Stimulated activated naive CD8-positive, alpha-beta T cell treated with anti-CD3 and anti-CD28 coated beads, Interleukin-15, amount 100 ng/mL, for 72 hours (primary cell): ENCODE data around the gene CDAN1.
"Not testable (repeated sequence)": the region's sequence is repeated elsewhere in the genome, so short reads cannot be mapped to it uniquely, and the experiment has no call there.

Experiments used
- ATAC-seq: fragments of 150-1000 bp; cut with Tn5 transposase; 2 replicates; pipeline ENCODE4 v1.10.0; 2021; ENCODE audit warnings: mild to moderate bottlenecking, moderate library complexity
- DNase-seq, 2 donors: peaks; one replicate each; pipeline ENCODE4 v3.0.0; 2021 to 2022
- H3K27ac Mint-ChIP-seq, 2 donors: one replicate each; pipeline ENCODE4 v1.8.0; 2022; ENCODE audit warnings: mild to moderate bottlenecking in 2 of 2, mixed read lengths in 2 of 2, moderate library complexity in 2 of 2
- H3K27me3 Mint-ChIP-seq: one replicate; pipeline ENCODE4 v1.8.0; 2022; ENCODE audit warnings: mixed read lengths
- H3K4me1 Mint-ChIP-seq: one replicate; pipeline ENCODE4 v1.8.0; 2022; ENCODE audit warnings: mild to moderate bottlenecking, mixed read lengths
- H3K4me3 Mint-ChIP-seq, 2 donors: one replicate each; pipeline ENCODE4 v1.8.0; 2022; ENCODE audit warnings: mild to moderate bottlenecking in 2 of 2, mixed read lengths in 2 of 2, moderate library complexity in 1 of 2
- H3K9me3 Mint-ChIP-seq, 2 donors: one replicate each; pipeline ENCODE4 v1.8.0; 2022; ENCODE audit warnings: mixed read lengths in 2 of 2

Gene CDAN1

GRCh38 chr15:42704492-42704926 is 32.4 kb downstream of the CDAN1 start:
- DNase-seq, result peak; percentile 54 to 65
- H3K27me3 Mint-ChIP-seq, result no peaks in the 10 kb centered on the region
- no peak overlapping the region for H3K4me3 Mint-ChIP-seq
- H3K9me3 Mint-ChIP-seq, result no peaks in the 10 kb centered on the region
- no peak overlapping the region for H3K27ac Mint-ChIP-seq
- H3K4me1 Mint-ChIP-seq, result peaks cover 6% of the 10 kb centered on the region
- ATAC-seq, result peak; percentile 99

- no peak for DNase-seq
- no peaks in the 10 kb centered on the region for H3K9me3 Mint-ChIP-seq
- no peaks in the 10 kb centered on the region for H3K27me3 Mint-ChIP-seq
- no peak for ATAC-seq
- no peak overlapping the region for H3K27ac Mint-ChIP-seq
- H3K4me3 Mint-ChIP-seq, result no peak overlapping the region
- H3K4me1 Mint-ChIP-seq, result peaks cover 3% of the 10 kb centered on the region
Measured at GRCh38 chr15:42696626-42697025, 40.3 kb downstream of the CDAN1 start.

- peak overlapping the region in 1 of 2 donors; percentile 15 for H3K27ac Mint-ChIP-seq
- peaks cover 13% of the 10 kb centered on the region for H3K4me1 Mint-ChIP-seq
- H3K4me3 Mint-ChIP-seq, result no peak overlapping the region
- no peaks in the 10 kb centered on the region for H3K27me3 Mint-ChIP-seq
- ATAC-seq (no peak), DNase-seq (no peak)
- H3K9me3 Mint-ChIP-seq, result no peaks in the 10 kb centered on the region
Measured at GRCh38 chr15:42695527-42696071, 41.3 kb downstream of the CDAN1 start.

- peaks cover 18% of the 10 kb centered on the region for H3K4me1 Mint-ChIP-seq
Measured at GRCh38 chr15:42694398-42694797, 42.5 kb downstream of the CDAN1 start.

GRCh38 chr15:42693942-42694341 is 43.0 kb downstream of the CDAN1 start:
- DNase-seq, result no peak
- H3K4me1 Mint-ChIP-seq, result peaks cover 18% of the 10 kb centered on the region
- H3K27ac Mint-ChIP-seq, result peak overlapping the region in 1 of 2 donors; percentile 33
- H3K27me3 Mint-ChIP-seq, result no peaks in the 10 kb centered on the region
- ATAC-seq, result no peak
- no peaks in the 10 kb centered on the region for H3K9me3 Mint-ChIP-seq
- no peak overlapping the region for H3K4me3 Mint-ChIP-seq

More at GRCh38 chr15:42694398-42694797, 42.5 kb downstream of the CDAN1 start:
- H3K9me3 Mint-ChIP-seq, result no peaks in the 10 kb centered on the region
- no peak for ATAC-seq
- no peak overlapping the region for H3K4me3 Mint-ChIP-seq
- no peak for DNase-seq
- H3K27ac Mint-ChIP-seq, result peak overlapping the region in 1 of 2 donors; percentile 19
- no peaks in the 10 kb centered on the region for H3K27me3 Mint-ChIP-seq

- Mint-ChIP-seq H3K27me3 (no peaks in the 10 kb centered on the region), H3K9me3 (no peaks in the 10 kb centered on the region), H3K4me3 (no peak overlapping the region), H3K27ac (peak overlapping the region in 1 of 2 donors; percentile 33), H3K4me1 (peaks cover 18% of the 10 kb centered on the region)
- no peak for ATAC-seq
- DNase-seq, result no peak
Measured at GRCh38 chr15:42693496-42693895, 43.4 kb downstream of the CDAN1 start.

- Mint-ChIP-seq H3K27me3 (no peaks in the 10 kb centered on the region), H3K4me3 (no peak overlapping the region), H3K27ac (no peak overlapping the region), H3K4me1 (peaks cover 18% of the 10 kb centered on the region), H3K9me3 (no peaks in the 10 kb centered on the region)
- DNase-seq, result no peak
- ATAC-seq, result no peak
Measured at GRCh38 chr15:42692997-42693396, 43.9 kb downstream of the CDAN1 start.

GRCh38 chr15:42692536-42692935 is 44.4 kb downstream of the CDAN1 start:
- ATAC-seq (no peak), DNase-seq (no peak)
- peaks cover 18% of the 10 kb centered on the region for H3K4me1 Mint-ChIP-seq
- H3K4me3 Mint-ChIP-seq, result no peak overlapping the region
- no peak overlapping the region for H3K27ac Mint-ChIP-seq
- no peaks in the 10 kb centered on the region for H3K9me3 Mint-ChIP-seq
- no peaks in the 10 kb centered on the region for H3K27me3 Mint-ChIP-seq

- DNase-seq, result no peak
- peaks cover 18% of the 10 kb centered on the region for H3K4me1 Mint-ChIP-seq
- H3K4me3 Mint-ChIP-seq, result no peak overlapping the region
- no peaks in the 10 kb centered on the region for H3K27me3 Mint-ChIP-seq
- ATAC-seq, result no peak
- no peaks in the 10 kb centered on the region for H3K9me3 Mint-ChIP-seq
- H3K27ac Mint-ChIP-seq, result peak overlapping the region in 1 of 2 donors; percentile 81
Measured at GRCh38 chr15:42691770-42692169, 45.2 kb downstream of the CDAN1 start.

- no peak overlapping the region for H3K27ac Mint-ChIP-seq
- H3K4me3 Mint-ChIP-seq, result no peak overlapping the region
- H3K27me3 Mint-ChIP-seq, result no peaks in the 10 kb centered on the region
- peaks cover 18% of the 10 kb centered on the region for H3K4me1 Mint-ChIP-seq
- no peak for DNase-seq
- peak; percentile 86 for ATAC-seq
- H3K9me3 Mint-ChIP-seq, result no peaks in the 10 kb centered on the region
Measured at GRCh38 chr15:42691308-42691707, 45.6 kb downstream of the CDAN1 start.

- DNase-seq, result no peak
- H3K4me1 Mint-ChIP-seq, result peaks cover 18% of the 10 kb centered on the region
- H3K27ac Mint-ChIP-seq, result no peak overlapping the region
Measured at GRCh38 chr15:42688301-42688700, 48.6 kb downstream of the CDAN1 start.

GRCh38 chr15:42687740-42688139 is 49.2 kb downstream of the CDAN1 start:
- H3K27ac Mint-ChIP-seq, result peak overlapping the region in 1 of 2 donors; percentile 40
- no peak for ATAC-seq
- H3K9me3 Mint-ChIP-seq, result no peaks in the 10 kb centered on the region
- H3K4me1 Mint-ChIP-seq, result peaks cover 18% of the 10 kb centered on the region
- no peaks in the 10 kb centered on the region for H3K27me3 Mint-ChIP-seq
- H3K4me3 Mint-ChIP-seq, result no peak overlapping the region
- no peak for DNase-seq

More at GRCh38 chr15:42688301-42688700, 48.6 kb downstream of the CDAN1 start:
- Mint-ChIP-seq H3K9me3 (no peaks in the 10 kb centered on the region), H3K4me3 (no peak overlapping the region), H3K27me3 (no peaks in the 10 kb centered on the region)
- no peak for ATAC-seq

GRCh38 chr15:42686281-42686680 is 50.6 kb downstream of the CDAN1 start:
- no peak overlapping the region for H3K4me3 Mint-ChIP-seq
- H3K27ac Mint-ChIP-seq, result no peak overlapping the region
- no peaks in the 10 kb centered on the region for H3K9me3 Mint-ChIP-seq
- DNase-seq (no peak), ATAC-seq (no peak)
- peaks cover 12% of the 10 kb centered on the region for H3K4me1 Mint-ChIP-seq
- H3K27me3 Mint-ChIP-seq, result no peaks in the 10 kb centered on the region

GRCh38 chr15:42681119-42681518 is 55.8 kb downstream of the CDAN1 start:
- no peak for ATAC-seq
- Mint-ChIP-seq H3K4me3 (no peak overlapping the region), H3K4me1 (peaks cover 13% of the 10 kb centered on the region), H3K9me3 (no peaks in the 10 kb centered on the region), H3K27me3 (no peaks in the 10 kb centered on the region), H3K27ac (peak overlapping the region in 1 of 2 donors; percentile 23)
- DNase-seq, result no peak

- not testable (repeated sequence) for H3K4me3 Mint-ChIP-seq, H3K27me3 Mint-ChIP-seq, H3K9me3 Mint-ChIP-seq
- peak; percentile 65 to 71 for DNase-seq
- Mint-ChIP-seq H3K4me1 (peaks cover 13% of the 10 kb centered on the region), H3K27ac (peak overlapping the region in 1 of 2 donors; percentile 68)
- peak; percentile 99 for ATAC-seq
Measured at GRCh38 chr15:42680142-42680482, 56.8 kb downstream of the CDAN1 start.

- Mint-ChIP-seq H3K4me3 (no peak overlapping the region), H3K27me3 (no peaks in the 10 kb centered on the region), H3K27ac (peak overlapping the region in 1 of 2 donors; percentile 21), H3K9me3 (no peaks in the 10 kb centered on the region), H3K4me1 (peaks cover 13% of the 10 kb centered on the region)
- no peak for ATAC-seq
- no peak for DNase-seq
Measured at GRCh38 chr15:42679285-42680141, 57.4 kb downstream of the CDAN1 start.
